ENCODE results near the gene PI4KA.
"Not testable (repeated sequence)": the region's sequence is repeated elsewhere in the genome, so short reads cannot be mapped to it uniquely, and the experiment has no call there.

The PI4KA gene

GRCh38 chr22:20720692-20721408 lies 137.8 kb downstream of the PI4KA start:
- DNase-seq (ENCODE audit: low read depth, low spot score): no peak
- no peak overlapping the region for H3K4me3 ChIP-seq (ENCODE audit: low read length)

- not testable (repeated sequence) for DNase-seq (ENCODE audit: low read depth, low spot score); H3K4me3 ChIP-seq (ENCODE audit: low read length)
These were observed 139.9 kb downstream of the PI4KA start for GRCh38 chr22:20718727-20719126.

GRCh38 chr22:20717981-20718380 lies 140.6 kb downstream of the PI4KA start:
- not testable (repeated sequence) for DNase-seq (ENCODE audit: low read depth, low spot score); H3K4me3 ChIP-seq (ENCODE audit: low read length)

- DNase-seq (ENCODE audit: low read depth, low spot score); H3K4me3 ChIP-seq (ENCODE audit: low read length): not testable (repeated sequence)
These were observed 141.3 kb downstream of the PI4KA start for GRCh38 chr22:20717213-20717866.

- not testable (repeated sequence) for DNase-seq (ENCODE audit: low read depth, low spot score); H3K4me3 ChIP-seq (ENCODE audit: low read length)
These were observed 145.5 kb downstream of the PI4KA start for GRCh38 chr22:20713116-20713515.

GRCh38 chr22:20709966-20710365 lies 148.6 kb downstream of the PI4KA start:
- DNase-seq (ENCODE audit: low read depth, low spot score); H3K4me3 ChIP-seq (ENCODE audit: low read length): not testable (repeated sequence)

GRCh38 chr22:20707549-20708118 lies 151.0 kb downstream of the PI4KA start:
- H3K4me3 ChIP-seq (ENCODE audit: low read length); DNase-seq (ENCODE audit: low read depth, low spot score): not testable (repeated sequence)

- DNase-seq (ENCODE audit: low read depth, low spot score): not testable (repeated sequence)
- 0 out of 2 replicates have a peak overlapping the region, but pooled peaks have one; percentile 15 for H3K4me3 ChIP-seq (ENCODE audit: low read length)
These were observed 154.6 kb downstream of the PI4KA start for GRCh38 chr22:20703816-20704609.

GRCh38 chr22:20703414-20703806 lies 155.2 kb downstream of the PI4KA start:
- H3K4me3 ChIP-seq (ENCODE audit: low read length): peak overlapping the region; percentile 15; the same call in 1 of the 2 replicates

GRCh38 chr22:20702546-20703413 lies 155.8 kb downstream of the PI4KA start:
- H3K4me3 ChIP-seq (ENCODE audit: low read length): peak overlapping the region; percentile 58
- peak; percentile 82 for DNase-seq (ENCODE audit: low read depth, low spot score)

More at GRCh38 chr22:20703414-20703806, 155.2 kb downstream of the PI4KA start:
- DNase-seq (ENCODE audit: low read depth, low spot score): not testable (repeated sequence)

GRCh38 chr22:20702175-20702545 lies 156.5 kb downstream of the PI4KA start:
- H3K4me3 ChIP-seq (ENCODE audit: low read length): peak overlapping the region; percentile 58
- DNase-seq (ENCODE audit: low read depth, low spot score): not testable (repeated sequence)

GRCh38 chr22:20701680-20702136 lies 156.9 kb downstream of the PI4KA start:
- DNase-seq (ENCODE audit: low read depth, low spot score): not testable (repeated sequence)
- H3K4me3 ChIP-seq (ENCODE audit: low read length): peak overlapping the region; percentile 58

GRCh38 chr22:20700347-20700746 lies 158.3 kb downstream of the PI4KA start:
- H3K4me3 ChIP-seq (ENCODE audit: low read length); DNase-seq (ENCODE audit: low read depth, low spot score): not testable (repeated sequence)

- DNase-seq (ENCODE audit: low read depth, low spot score); H3K4me3 ChIP-seq (ENCODE audit: low read length): not testable (repeated sequence)
These were observed 158.8 kb downstream of the PI4KA start for GRCh38 chr22:20699856-20700255.

GRCh38 chr22:20697481-20698113 lies 161.0 kb downstream of the PI4KA start:
- DNase-seq (ENCODE audit: low read depth, low spot score): peak; percentile 88
- not testable (repeated sequence) for H3K4me3 ChIP-seq (ENCODE audit: low read length)

- not testable (repeated sequence) for H3K4me3 ChIP-seq (ENCODE audit: low read length); DNase-seq (ENCODE audit: low read depth, low spot score)
These were observed 162.6 kb downstream of the PI4KA start for GRCh38 chr22:20696056-20696455.

GRCh38 chr22:20695205-20695604 lies 163.4 kb downstream of the PI4KA start:
- not testable (repeated sequence) for H3K4me3 ChIP-seq (ENCODE audit: low read length); DNase-seq (ENCODE audit: low read depth, low spot score)

GRCh38 chr22:20694256-20694655 lies 164.4 kb downstream of the PI4KA start:
- H3K4me3 ChIP-seq (ENCODE audit: low read length); DNase-seq (ENCODE audit: low read depth, low spot score): not testable (repeated sequence)

Data from Jurkat, Clone E6-1 (cell line).